ENCODE measurements around the gene DUSP22. TPM values are rescaled to one million over a fixed set of nuclear protein-coding genes. Genes with fewer than 3 reads are reported as not detected.

DUSP22 gene
- total RNA-seq, 3 donors from 2014 or later, result 27.5 to 80.6 (median 29.1) TPM

DNA sequence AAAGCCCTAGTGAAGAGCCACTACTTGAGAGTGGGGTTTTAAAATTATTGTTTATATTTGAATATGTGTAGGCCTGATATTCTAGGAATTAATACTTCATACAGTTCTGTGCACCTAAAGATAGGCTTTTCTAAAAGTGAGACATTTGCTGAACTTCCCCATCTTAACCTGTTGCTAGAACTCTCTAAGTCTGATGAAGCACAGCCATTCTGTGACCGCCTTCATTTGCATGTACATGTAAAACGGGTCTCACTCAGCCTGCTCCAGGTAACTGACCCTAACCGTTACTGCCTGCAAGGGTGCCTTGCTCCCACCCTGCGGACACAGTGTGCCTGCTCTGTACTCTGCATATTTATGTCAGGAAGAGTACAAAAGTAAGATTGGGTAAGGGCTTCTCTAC is 54.9 kb downstream of the DUSP22 start:
- peaks cover 11% of the 10 kb centered on the region for H3K9me3 ChIP-seq
- intact Hi-C loops (cut with DNase I, micrococcal nuclease), result no loop called here
- ATAC-seq (peak; percentile 29), DNase-seq (no peak)
- H3K36me3 ChIP-seq (ENCODE audit: low read depth), result no peaks in the 10 kb centered on the region
- TF ChIP-seq, protein P1, sequence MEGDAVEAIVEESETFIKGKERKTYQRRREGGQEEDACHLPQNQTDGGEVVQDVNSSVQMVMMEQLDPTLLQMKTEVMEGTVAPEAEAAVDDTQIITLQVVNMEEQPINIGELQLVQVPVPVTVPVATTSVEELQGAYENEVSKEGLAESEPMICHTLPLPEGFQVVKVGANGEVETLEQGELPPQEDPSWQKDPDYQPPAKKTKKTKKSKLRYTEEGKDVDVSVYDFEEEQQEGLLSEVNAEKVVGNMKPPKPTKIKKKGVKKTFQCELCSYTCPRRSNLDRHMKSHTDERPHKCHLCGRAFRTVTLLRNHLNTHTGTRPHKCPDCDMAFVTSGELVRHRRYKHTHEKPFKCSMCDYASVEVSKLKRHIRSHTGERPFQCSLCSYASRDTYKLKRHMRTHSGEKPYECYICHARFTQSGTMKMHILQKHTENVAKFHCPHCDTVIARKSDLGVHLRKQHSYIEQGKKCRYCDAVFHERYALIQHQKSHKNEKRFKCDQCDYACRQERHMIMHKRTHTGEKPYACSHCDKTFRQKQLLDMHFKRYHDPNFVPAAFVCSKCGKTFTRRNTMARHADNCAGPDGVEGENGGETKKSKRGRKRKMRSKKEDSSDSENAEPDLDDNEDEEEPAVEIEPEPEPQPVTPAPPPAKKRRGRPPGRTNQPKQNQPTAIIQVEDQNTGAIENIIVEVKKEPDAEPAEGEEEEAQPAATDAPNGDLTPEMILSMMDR (IDR thresholded peaks at IDR 0.05), result no peak
- no peak overlapping the region for H3K4me3 ChIP-seq
- no peaks in the 10 kb centered on the region for H3K4me1 ChIP-seq (ENCODE audit: low read depth)

DNA sequence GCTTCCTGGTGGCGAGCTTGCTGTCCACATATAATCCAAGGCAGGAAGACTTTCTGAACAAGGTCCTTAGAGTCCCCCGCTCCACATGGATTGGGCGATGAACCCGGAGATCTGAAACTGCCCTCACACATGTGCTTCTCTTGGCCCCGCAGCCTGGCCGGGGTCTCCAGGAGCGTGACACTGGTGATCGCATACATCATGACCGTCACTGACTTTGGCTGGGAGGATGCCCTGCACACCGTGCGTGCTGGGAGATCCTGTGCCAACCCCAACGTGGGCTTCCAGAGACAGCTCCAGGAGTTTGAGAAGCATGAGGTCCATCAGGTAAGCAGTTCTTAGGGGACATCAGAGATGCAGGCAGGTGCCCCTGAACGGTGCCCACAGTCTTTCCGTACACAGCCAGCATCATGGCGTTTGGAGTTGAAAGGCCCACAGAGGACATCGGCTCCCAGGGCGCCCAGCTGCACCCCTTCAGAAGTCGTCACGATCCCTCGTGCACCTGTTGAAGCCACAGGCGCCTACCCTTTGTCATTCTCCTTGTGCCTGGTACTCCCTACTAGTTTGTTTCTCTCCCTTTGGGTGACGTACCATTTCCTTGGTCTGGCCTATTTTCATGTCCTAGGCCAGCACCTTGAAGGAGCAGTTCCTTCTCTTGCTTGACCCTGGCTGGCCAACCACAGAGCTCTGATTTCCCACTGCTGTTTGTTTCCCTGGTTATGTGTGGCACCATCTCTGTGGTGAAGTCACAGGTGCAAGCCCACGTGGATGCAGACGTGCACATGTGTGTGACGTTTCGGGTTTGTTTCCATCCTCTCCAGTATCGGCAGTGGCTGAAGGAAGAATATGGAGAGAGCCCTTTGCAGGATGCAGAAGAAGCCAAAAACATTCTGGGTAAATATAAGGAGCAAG is 55.9 kb downstream of the DUSP22 start:
- TF ChIP-seq, protein P1 (IDR thresholded peaks at IDR 0.05), result no peak
- Histone ChIP-seq H3K36me3 (ENCODE audit: low read depth) (no peaks in the 10 kb centered on the region), H3K9me3 (peaks cover 11% of the 10 kb centered on the region), H3K4me3 (no peak overlapping the region), H3K4me1 (ENCODE audit: low read depth) (no peaks in the 10 kb centered on the region)
- intact Hi-C loops (cut with DNase I, micrococcal nuclease), result no loop called here
- no peak for ATAC-seq
- no peak for DNase-seq

DNA sequence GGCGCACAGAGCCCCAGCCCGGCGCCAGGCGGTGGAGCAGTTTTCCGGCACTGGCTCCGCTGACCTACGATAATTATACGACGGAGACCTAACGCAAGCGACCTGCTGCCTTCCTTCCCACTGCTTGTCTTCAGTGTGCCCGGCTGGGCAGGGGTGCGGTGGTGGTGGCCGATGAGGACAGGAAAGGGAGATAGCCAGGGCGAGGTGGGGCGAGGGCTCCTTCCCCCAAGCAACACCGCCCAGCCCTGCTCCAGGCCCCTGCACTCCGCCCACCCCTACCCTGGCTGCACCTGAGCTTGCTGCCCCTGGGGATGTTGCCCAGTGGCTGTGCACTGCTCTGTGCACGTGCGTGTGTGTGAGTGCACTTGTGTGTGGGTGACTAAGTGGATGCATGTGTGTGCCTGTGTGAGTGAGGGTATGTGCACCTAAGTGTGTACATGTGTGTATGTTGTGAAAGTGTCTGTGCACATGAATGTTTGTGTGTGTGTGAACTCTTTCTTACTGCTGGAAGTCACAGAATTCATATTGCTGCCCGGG is 56.6 kb downstream of the DUSP22 start:
- Histone ChIP-seq H3K4me1 (ENCODE audit: low read depth) (no peaks in the 10 kb centered on the region), H3K36me3 (ENCODE audit: low read depth) (no peaks in the 10 kb centered on the region), H3K4me3 (no peak overlapping the region), H3K9me3 (peaks cover 11% of the 10 kb centered on the region)
- intact Hi-C loops (cut with DNase I, micrococcal nuclease), result no loop called here
- DNase-seq, result no peak
- TF ChIP-seq, protein P1 (IDR thresholded peaks at IDR 0.05), result no peak
- ATAC-seq, result no peak

DNA sequence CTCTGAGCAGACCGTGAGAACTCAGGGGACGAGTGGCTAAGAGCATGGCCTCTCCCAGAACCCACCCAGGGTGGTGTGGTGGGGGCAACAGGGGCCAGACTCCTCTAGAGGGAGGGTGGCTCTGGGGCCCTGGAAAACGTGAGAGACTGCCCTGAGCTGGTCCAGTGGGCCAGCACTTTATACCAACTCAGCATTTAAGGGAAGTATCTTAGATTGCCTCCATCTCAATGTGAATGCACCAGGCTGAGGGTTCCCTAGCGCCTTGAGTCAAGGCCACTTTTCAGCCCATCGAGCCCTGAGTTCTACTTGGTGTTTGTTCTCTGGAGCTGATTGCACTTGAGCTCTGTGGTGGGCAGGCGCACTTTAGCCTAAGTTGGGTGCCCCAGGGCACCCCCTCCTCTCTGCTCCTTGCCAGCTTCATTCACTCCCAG is 57.2 kb downstream of the DUSP22 start:
- intact Hi-C loops (cut with DNase I, micrococcal nuclease), result no loop called here
- TF ChIP-seq, protein P1 (IDR thresholded peaks at IDR 0.05), result no peak

DNA sequence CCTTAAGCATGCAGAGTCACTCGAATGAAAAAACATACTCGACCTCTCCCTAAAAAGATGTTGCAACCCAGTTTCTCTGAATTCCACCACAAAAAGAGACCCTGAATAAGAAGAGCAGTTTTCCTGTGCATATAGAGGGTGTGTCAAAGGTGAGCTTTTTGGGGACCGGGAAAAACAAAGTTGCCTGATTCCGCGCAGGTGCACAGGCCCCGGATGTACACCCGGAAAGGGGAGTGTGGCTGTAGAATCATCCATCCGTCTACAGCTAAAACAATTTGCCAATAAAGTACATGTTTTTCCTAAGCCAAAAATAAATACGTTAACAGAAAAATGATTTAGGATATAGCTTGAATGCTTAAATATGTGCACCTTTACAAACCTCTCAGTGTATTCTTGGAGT is 58.1 kb downstream of the DUSP22 start:
- TF ChIP-seq, protein P1 (IDR thresholded peaks at IDR 0.05), result no peak
- H3K36me3 ChIP-seq (ENCODE audit: low read depth), result no peaks in the 10 kb centered on the region
- DNase-seq (no peak), ATAC-seq (no peak)
- H3K4me1 ChIP-seq (ENCODE audit: low read depth), result no peaks in the 10 kb centered on the region
- intact Hi-C loops (cut with DNase I, micrococcal nuclease), result no loop called here
- H3K4me3 ChIP-seq, result no peak overlapping the region
- peaks cover 15% of the 10 kb centered on the region for H3K9me3 ChIP-seq

More for the DNA sequence above, 57.2 kb downstream of the DUSP22 start:
- Histone ChIP-seq H3K36me3 (ENCODE audit: low read depth) (no peaks in the 10 kb centered on the region), H3K4me1 (ENCODE audit: low read depth) (no peaks in the 10 kb centered on the region), H3K4me3 (no peak overlapping the region), H3K9me3 (peaks cover 15% of the 10 kb centered on the region)
- ATAC-seq, result no peak
- DNase-seq, result no peak

All from mucosa of descending colon (tissue), 3 donors.